ENCODE measurements around the gene PDLIM4. TPM values are rescaled to one million over a fixed set of nuclear protein-coding genes. Genes with fewer than 3 reads are reported as not detected.

PDLIM4 gene
- total and polyA plus RNA-seq, 2 experiments from 2014 or later: 25.2 to 31.8 TPM

DNA sequence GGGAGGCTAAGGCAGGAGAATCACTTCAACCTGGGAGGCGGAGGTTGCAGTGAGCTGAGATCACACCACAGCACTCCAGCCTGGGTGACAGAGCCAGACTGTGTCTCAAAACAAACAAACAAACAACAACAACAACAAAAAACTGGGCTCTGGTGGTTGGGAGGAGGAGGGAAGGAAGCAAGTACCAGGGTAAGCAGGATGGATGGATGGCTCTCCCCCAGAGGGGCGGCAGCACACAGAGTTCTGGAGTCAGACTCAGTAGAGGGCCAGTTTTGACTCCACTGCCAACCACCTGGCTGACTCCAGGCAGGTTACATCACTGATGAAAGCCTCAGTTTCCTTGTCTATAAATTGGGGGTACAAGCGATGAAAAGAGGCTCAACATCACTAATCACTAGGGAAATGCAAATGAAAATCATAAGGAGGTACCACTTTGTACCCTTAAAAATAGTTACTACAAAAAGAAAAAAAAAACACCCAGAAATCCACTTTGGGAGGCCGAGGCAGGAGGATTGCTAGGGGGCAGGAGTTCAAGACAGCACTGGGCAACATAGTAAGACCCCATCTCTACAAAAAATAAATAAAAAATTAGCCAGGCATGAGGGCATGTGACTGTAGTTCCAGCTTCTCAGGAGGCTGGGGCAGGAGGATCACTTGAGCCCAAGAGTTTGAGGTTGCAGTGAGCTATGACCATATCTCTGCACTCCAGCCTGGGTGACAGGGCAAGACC lies 39.9 kb downstream of the PDLIM4 start:
- Histone ChIP-seq H3K4me2 (no peak overlapping the region), H3K9me2 (ENCODE audit: insufficient read depth) (no peaks in the 10 kb centered on the region), H3K36me3 (ENCODE audit: insufficient read depth) (no peaks in the 10 kb centered on the region), H3K4me3 (no peak overlapping the region), H3K27me3 (ENCODE audit: insufficient read depth) (peaks cover 24% of the 10 kb centered on the region), H2AFZ (no peak overlapping the region), H4K20me1 (replicated peaks; ENCODE audit: insufficient read depth) (no peaks in the 10 kb centered on the region), H3K27ac (ENCODE audit: low read depth) (no peak overlapping the region), H3K4me1 (ENCODE audit: insufficient read depth) (peaks cover 12% of the 10 kb centered on the region), H3F3A (replicated peaks; ENCODE audit: low read depth) (peaks cover 3% of the 10 kb centered on the region; the same call in 1 of the 2 replicates), H3K79me2 (replicated peaks; ENCODE audit: insufficient read depth) (no peaks in the 10 kb centered on the region)
- Mint-ChIP-seq H3K36me3 (ENCODE audit: low read depth) (no peaks in the 10 kb centered on the region), H3K27ac (no peak overlapping the region), H3K4me3 (no peak overlapping the region), H3K27me3 (ENCODE audit: insufficient read depth, low read depth, poor library complexity) (peaks cover 21% of the 10 kb centered on the region), H3K4me1 (peaks cover 7% of the 10 kb centered on the region; the same call in 2 of the 3 replicates), H3K9me3 (no peaks in the 10 kb centered on the region)
- no peak for TF ChIP-seq NANOG (IDR thresholded peaks at IDR 0.05; ENCODE audit: borderline replicate concordance)
- TF ChIP-seq POLR2AphosphoS5 (IDR thresholded peaks at IDR 0.05; ENCODE audit: low read depth): no peak
- TF ChIP-seq, protein P1, sequence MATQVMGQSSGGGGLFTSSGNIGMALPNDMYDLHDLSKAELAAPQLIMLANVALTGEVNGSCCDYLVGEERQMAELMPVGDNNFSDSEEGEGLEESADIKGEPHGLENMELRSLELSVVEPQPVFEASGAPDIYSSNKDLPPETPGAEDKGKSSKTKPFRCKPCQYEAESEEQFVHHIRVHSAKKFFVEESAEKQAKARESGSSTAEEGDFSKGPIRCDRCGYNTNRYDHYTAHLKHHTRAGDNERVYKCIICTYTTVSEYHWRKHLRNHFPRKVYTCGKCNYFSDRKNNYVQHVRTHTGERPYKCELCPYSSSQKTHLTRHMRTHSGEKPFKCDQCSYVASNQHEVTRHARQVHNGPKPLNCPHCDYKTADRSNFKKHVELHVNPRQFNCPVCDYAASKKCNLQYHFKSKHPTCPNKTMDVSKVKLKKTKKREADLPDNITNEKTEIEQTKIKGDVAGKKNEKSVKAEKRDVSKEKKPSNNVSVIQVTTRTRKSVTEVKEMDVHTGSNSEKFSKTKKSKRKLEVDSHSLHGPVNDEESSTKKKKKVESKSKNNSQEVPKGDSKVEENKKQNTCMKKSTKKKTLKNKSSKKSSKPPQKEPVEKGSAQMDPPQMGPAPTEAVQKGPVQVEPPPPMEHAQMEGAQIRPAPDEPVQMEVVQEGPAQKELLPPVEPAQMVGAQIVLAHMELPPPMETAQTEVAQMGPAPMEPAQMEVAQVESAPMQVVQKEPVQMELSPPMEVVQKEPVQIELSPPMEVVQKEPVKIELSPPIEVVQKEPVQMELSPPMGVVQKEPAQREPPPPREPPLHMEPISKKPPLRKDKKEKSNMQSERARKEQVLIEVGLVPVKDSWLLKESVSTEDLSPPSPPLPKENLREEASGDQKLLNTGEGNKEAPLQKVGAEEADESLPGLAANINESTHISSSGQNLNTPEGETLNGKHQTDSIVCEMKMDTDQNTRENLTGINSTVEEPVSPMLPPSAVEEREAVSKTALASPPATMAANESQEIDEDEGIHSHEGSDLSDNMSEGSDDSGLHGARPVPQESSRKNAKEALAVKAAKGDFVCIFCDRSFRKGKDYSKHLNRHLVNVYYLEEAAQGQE (IDR thresholded peaks at IDR 0.05; ENCODE audit: unreplicated experiment): no peak
- TF ChIP-seq ETS1 (IDR thresholded peaks at IDR 0.05): no peak
- TF ChIP-seq ZNF331 (CRISPR knock-in tag; IDR thresholded peaks at IDR 0.05; ENCODE audit: low read depth): no peak
- TF ChIP-seq, protein P2, sequence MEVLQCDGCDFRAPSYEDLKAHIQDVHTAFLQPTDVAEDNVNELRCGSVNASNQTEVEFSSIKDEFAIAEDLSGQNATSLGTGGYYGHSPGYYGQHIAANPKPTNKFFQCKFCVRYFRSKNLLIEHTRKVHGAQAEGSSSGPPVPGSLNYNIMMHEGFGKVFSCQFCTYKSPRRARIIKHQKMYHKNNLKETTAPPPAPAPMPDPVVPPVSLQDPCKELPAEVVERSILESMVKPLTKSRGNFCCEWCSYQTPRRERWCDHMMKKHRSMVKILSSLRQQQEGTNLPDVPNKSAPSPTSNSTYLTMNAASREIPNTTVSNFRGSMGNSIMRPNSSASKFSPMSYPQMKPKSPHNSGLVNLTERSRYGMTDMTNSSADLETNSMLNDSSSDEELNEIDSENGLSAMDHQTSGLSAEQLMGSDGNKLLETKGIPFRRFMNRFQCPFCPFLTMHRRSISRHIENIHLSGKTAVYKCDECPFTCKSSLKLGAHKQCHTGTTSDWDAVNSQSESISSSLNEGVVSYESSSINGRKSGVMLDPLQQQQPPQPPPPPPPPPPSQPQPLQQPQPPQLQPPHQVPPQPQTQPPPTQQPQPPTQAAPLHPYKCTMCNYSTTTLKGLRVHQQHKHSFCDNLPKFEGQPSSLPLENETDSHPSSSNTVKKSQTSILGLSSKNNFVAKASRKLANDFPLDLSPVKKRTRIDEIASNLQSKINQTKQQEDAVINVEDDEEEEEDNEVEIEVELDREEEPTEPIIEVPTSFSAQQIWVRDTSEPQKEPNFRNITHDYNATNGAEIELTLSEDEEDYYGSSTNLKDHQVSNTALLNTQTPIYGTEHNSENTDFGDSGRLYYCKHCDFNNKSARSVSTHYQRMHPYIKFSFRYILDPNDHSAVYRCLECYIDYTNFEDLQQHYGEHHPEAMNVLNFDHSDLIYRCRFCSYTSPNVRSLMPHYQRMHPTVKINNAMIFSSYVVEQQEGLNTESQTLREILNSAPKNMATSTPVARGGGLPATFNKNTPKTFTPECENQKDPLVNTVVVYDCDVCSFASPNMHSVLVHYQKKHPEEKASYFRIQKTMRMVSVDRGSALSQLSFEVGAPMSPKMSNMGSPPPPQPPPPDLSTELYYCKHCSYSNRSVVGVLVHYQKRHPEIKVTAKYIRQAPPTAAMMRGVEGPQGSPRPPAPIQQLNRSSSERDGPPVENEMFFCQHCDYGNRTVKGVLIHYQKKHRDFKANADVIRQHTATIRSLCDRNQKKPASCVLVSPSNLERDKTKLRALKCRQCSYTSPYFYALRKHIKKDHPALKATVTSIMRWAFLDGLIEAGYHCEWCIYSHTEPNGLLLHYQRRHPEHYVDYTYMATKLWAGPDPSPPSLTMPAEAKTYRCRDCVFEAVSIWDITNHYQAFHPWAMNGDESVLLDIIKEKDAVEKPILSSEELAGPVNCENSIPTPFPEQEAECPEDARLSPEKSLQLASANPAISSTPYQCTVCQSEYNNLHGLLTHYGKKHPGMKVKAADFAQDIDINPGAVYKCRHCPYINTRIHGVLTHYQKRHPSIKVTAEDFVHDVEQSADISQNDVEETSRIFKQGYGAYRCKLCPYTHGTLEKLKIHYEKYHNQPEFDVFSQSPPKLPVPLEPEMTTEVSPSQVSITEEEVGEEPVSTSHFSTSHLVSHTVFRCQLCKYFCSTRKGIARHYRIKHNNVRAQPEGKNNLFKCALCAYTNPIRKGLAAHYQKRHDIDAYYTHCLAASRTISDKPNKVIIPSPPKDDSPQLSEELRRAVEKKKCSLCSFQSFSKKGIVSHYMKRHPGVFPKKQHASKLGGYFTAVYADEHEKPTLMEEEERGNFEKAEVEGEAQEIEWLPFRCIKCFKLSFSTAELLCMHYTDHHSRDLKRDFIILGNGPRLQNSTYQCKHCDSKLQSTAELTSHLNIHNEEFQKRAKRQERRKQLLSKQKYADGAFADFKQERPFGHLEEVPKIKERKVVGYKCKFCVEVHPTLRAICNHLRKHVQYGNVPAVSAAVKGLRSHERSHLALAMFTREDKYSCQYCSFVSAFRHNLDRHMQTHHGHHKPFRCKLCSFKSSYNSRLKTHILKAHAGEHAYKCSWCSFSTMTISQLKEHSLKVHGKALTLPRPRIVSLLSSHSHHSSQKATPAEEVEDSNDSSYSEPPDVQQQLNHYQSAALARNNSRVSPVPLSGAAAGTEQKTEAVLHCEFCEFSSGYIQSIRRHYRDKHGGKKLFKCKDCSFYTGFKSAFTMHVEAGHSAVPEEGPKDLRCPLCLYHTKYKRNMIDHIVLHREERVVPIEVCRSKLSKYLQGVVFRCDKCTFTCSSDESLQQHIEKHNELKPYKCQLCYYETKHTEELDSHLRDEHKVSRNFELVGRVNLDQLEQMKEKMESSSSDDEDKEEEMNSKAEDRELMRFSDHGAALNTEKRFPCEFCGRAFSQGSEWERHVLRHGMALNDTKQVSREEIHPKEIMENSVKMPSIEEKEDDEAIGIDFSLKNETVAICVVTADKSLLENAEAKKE (CRISPR knock-in tag; IDR thresholded peaks at IDR 0.05): no peak
- TF ChIP-seq, protein P3, sequence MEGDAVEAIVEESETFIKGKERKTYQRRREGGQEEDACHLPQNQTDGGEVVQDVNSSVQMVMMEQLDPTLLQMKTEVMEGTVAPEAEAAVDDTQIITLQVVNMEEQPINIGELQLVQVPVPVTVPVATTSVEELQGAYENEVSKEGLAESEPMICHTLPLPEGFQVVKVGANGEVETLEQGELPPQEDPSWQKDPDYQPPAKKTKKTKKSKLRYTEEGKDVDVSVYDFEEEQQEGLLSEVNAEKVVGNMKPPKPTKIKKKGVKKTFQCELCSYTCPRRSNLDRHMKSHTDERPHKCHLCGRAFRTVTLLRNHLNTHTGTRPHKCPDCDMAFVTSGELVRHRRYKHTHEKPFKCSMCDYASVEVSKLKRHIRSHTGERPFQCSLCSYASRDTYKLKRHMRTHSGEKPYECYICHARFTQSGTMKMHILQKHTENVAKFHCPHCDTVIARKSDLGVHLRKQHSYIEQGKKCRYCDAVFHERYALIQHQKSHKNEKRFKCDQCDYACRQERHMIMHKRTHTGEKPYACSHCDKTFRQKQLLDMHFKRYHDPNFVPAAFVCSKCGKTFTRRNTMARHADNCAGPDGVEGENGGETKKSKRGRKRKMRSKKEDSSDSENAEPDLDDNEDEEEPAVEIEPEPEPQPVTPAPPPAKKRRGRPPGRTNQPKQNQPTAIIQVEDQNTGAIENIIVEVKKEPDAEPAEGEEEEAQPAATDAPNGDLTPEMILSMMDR (conservative IDR thresholded peaks at IDR 0.05; ENCODE audit: low read depth in 2 of 2): no peak
- TF ChIP-seq ZNF114 (CRISPR knock-in tag; IDR thresholded peaks at IDR 0.05): no peak
- TF ChIP-seq EZH2phosphoT487 (IDR thresholded peaks at IDR 0.05; ENCODE audit: unreplicated experiment): no peak
- no peak for TF ChIP-seq EZH2 (IDR thresholded peaks at IDR 0.05; ENCODE audit: low read depth, unreplicated experiment)
- no peak for TF ChIP-seq STAT1 (IDR thresholded peaks at IDR 0.05; ENCODE audit: unreplicated experiment)
- ATAC-seq (no peak), DNase-seq (ENCODE audit: low spot score) (no peak)

All from GM23338 (cell line).